Measurements from ENCODE around the gene KLRD1.

- no peak for TF ChIP-seq CTCF (IDR thresholded peaks at IDR 0.05)
- no peak for TF ChIP-seq POLR2A (IDR thresholded peaks at IDR 0.05)
Observed at GRCh38 chr12:10310926-10311720, 3.5 kb downstream of the KLRD1 start.

All from adrenal gland (tissue), 5 donors.